Measurements from ENCODE around the gene GLRX2.
"Not testable (repeated sequence)": the region's sequence is repeated elsewhere in the genome, so short reads cannot be mapped to it uniquely, and the experiment has no call there.

Gene GLRX2

GRCh38 chr1:193062698-193063463 lies 42.3 kb downstream of the GLRX2 start:
- no peak for DNase-seq

- DNase-seq = peak; percentile 5
Observed at GRCh38 chr1:193060938-193061337, 44.3 kb downstream of the GLRX2 start.

GRCh38 chr1:193060406-193060805 lies 44.8 kb downstream of the GLRX2 start:
- DNase-seq = no peak

GRCh38 chr1:193060115-193060403 lies 45.2 kb downstream of the GLRX2 start:
- DNase-seq = no peak

GRCh38 chr1:193059282-193060114 lies 45.7 kb downstream of the GLRX2 start, which contains the start of the genes RO60 and UCHL5:
RO60 (plus strand) TSS chr1:193059612; CDS start chr1:193069055, 9,443 bp downstream.
UCHL5 (minus strand) TSS chr1:193059360; CDS start chr1:193059260, 100 bp downstream.
- DNase-seq = peak; percentile 97

GRCh38 chr1:193058529-193059281 lies 46.5 kb downstream of the GLRX2 start:
- DNase-seq = peak; percentile 76

- no peak for DNase-seq
Observed at GRCh38 chr1:193054169-193054675, 51.0 kb downstream of the GLRX2 start.

GRCh38 chr1:193048913-193049312 lies 56.3 kb downstream of the GLRX2 start:
- not testable (repeated sequence) for DNase-seq

Measured in stimulated activated CD4-positive, alpha-beta T cell treated with anti-CD3 and anti-CD28 coated beads, Interleukin-1b, Interleukin-23, amount 100 ng/mL, for 48 hours (primary cell).